Osteocyte (in vitro differentiated cells): ENCODE results near the gene HDAC4. TPM values are rescaled to one million over a fixed set of nuclear protein-coding genes. Genes with fewer than 3 reads are reported as not detected.

Experiments used
- DNase-seq: peaks from one replicate; pipeline ENCODE4 v3.0.0; 2021; ENCODE audit warnings: mixed read lengths; ENCODE audit not compliant: unreplicated experiment; ENCODE audit errors: extremely low spot score
- H3K27ac Mint-ChIP-seq: one replicate; pipeline ENCODE4 v1.8.0; 2021; ENCODE audit warnings: mild to moderate bottlenecking, mixed read lengths; ENCODE audit not compliant: unreplicated experiment
- H3K27me3 Mint-ChIP-seq: one replicate; pipeline ENCODE4 v1.8.0; 2021; ENCODE audit warnings: mixed read lengths; ENCODE audit not compliant: unreplicated experiment
- H3K36me3 Mint-ChIP-seq: one replicate; pipeline ENCODE4 v1.8.0; 2021; ENCODE audit warnings: mixed read lengths; ENCODE audit not compliant: unreplicated experiment
- H3K4me1 Mint-ChIP-seq: one replicate; pipeline ENCODE4 v1.8.0; 2021; ENCODE audit warnings: mixed read lengths; ENCODE audit not compliant: unreplicated experiment
- H3K4me3 Mint-ChIP-seq: one replicate; pipeline ENCODE4 v1.8.0; 2021; ENCODE audit warnings: mild to moderate bottlenecking, moderate library complexity, mixed read lengths; ENCODE audit not compliant: unreplicated experiment
- H3K9me3 Mint-ChIP-seq: one replicate; pipeline ENCODE4 v1.8.0; 2021; ENCODE audit warnings: mixed read lengths; ENCODE audit not compliant: unreplicated experiment
- CTCF ChIP-seq: fragments of 200-600 bp; sonication (generic); IDR thresholded peaks from 2 replicates; pipeline ENCODE4 v1.5.0; 2021; ENCODE audit warnings: antibody characterized with exemption, mild to moderate bottlenecking, moderate library complexity
- total RNA-seq: library from RNA; stranded (reverse); gene quantifications from 2 replicates; pipeline ENCODE4 v1.2.1, GENCODE V29; 2021

The HDAC4 gene
- total RNA-seq, 1 donor from 2014 or later, result 30.3 TPM

DNA sequence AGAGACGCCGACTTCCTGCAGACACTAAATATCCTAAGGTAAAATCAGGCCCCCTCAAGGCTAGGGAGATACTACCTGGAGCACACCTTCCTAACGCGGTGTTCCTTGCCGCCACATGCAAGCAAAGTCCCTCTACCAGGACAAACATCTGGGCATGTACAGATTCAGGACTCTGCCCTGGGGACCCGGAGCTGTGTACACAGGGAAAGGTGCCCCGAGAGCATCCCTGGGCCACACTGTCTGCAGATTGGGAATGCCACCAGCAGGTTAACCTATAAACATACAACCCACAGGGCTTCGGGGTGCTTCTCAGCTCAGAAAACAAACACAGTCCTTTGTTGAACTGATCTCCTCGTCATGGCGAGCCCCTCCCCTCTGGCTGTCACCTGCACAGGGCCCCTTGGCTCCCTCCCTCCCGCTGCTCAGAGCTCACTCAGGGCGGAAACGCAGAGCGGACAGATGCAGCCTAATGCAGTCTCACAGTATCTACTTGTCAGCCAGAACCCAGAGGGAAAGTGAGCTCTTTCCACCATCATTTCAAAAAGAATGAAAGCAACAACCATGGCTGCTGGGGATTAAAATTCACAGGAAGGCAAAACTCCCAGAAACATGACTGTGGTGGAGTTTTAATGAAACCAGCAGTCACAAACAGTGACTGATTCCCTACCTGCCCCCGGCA lies 218.8 kb downstream of the HDAC4 start:
- peak; percentile 71 for DNase-seq
- H3K27ac Mint-ChIP-seq, result no peak overlapping the region
- peaks cover 6% of the 10 kb centered on the region for H3K9me3 Mint-ChIP-seq
- TF ChIP-seq CTCF, result no peak
- peaks cover 20% of the 10 kb centered on the region for H3K36me3 Mint-ChIP-seq
- H3K27me3 Mint-ChIP-seq, result no peaks in the 10 kb centered on the region
- H3K4me1 Mint-ChIP-seq, result no peaks in the 10 kb centered on the region
- H3K4me3 Mint-ChIP-seq, result no peak overlapping the region

GRCh38 chr2:239181074-239181902 lies 219.5 kb downstream of the HDAC4 start:
- Mint-ChIP-seq H3K9me3 (peaks cover 13% of the 10 kb centered on the region), H3K4me3 (no peak overlapping the region), H3K4me1 (no peaks in the 10 kb centered on the region), H3K27me3 (no peaks in the 10 kb centered on the region), H3K36me3 (peaks cover 23% of the 10 kb centered on the region), H3K27ac (no peak overlapping the region)
- no peak for DNase-seq
- TF ChIP-seq CTCF, result no peak

- TF ChIP-seq CTCF, result no peak
- Mint-ChIP-seq H3K4me1 (no peaks in the 10 kb centered on the region), H3K9me3 (peaks cover 13% of the 10 kb centered on the region), H3K27me3 (no peaks in the 10 kb centered on the region), H3K27ac (no peak overlapping the region), H3K36me3 (peaks cover 24% of the 10 kb centered on the region), H3K4me3 (no peak overlapping the region)
- no peak for DNase-seq
Measured at GRCh38 chr2:239180526-239181073, 220.2 kb downstream of the HDAC4 start.

GRCh38 chr2:239179851-239180371 lies 220.9 kb downstream of the HDAC4 start:
- H3K27ac Mint-ChIP-seq, result no peak overlapping the region
- H3K9me3 Mint-ChIP-seq, result peaks cover 13% of the 10 kb centered on the region
- no peaks in the 10 kb centered on the region for H3K27me3 Mint-ChIP-seq
- TF ChIP-seq CTCF, result no peak
- H3K4me1 Mint-ChIP-seq, result no peaks in the 10 kb centered on the region
- no peak for DNase-seq
- peaks cover 30% of the 10 kb centered on the region for H3K36me3 Mint-ChIP-seq
- H3K4me3 Mint-ChIP-seq, result no peak overlapping the region

DNA sequence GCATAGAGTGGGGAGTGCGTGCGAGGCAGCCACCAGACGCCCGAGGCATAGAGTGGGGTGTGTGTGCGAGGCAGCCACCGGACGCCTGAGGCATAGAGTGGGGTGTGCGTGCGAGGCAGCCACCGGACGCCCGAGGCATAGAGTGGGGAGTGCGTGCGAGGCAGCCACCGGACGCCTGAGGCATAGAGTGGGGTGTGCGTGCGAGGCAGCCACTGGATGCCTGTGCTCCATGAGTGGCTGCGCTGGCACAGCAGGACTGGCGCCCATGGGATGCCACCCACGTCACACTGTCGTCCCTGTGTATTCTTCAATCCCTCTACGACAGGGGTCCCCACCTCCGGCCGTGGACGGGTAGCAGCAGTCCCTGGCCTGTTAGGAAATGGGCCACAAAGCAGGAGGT lies 221.9 kb downstream of the HDAC4 start:
- H3K27ac Mint-ChIP-seq, result no peak overlapping the region

More for the DNA sequence above, 221.9 kb downstream of the HDAC4 start:
- Mint-ChIP-seq H3K36me3 (peaks cover 38% of the 10 kb centered on the region), H3K4me1 (no peaks in the 10 kb centered on the region), H3K9me3 (peaks cover 17% of the 10 kb centered on the region), H3K4me3 (no peak overlapping the region), H3K27me3 (no peaks in the 10 kb centered on the region)
- TF ChIP-seq CTCF, result no peak
- DNase-seq, result no peak
